ENCODE results near the gene ABAT. TPM values are rescaled to one million over a fixed set of nuclear protein-coding genes. Genes with fewer than 3 reads are reported as not detected.

ABAT gene
- total RNA-seq, 6 experiments from 2014 or later: 160 to 378 (median 305) TPM

- no peak overlapping the region for H3K4me3 ChIP-seq
- peak in 1 of 4 donors; percentile 30 for ATAC-seq
Measured at GRCh38 chr16:8725513-8726178, 51.2 kb downstream of the ABAT start.

DNA sequence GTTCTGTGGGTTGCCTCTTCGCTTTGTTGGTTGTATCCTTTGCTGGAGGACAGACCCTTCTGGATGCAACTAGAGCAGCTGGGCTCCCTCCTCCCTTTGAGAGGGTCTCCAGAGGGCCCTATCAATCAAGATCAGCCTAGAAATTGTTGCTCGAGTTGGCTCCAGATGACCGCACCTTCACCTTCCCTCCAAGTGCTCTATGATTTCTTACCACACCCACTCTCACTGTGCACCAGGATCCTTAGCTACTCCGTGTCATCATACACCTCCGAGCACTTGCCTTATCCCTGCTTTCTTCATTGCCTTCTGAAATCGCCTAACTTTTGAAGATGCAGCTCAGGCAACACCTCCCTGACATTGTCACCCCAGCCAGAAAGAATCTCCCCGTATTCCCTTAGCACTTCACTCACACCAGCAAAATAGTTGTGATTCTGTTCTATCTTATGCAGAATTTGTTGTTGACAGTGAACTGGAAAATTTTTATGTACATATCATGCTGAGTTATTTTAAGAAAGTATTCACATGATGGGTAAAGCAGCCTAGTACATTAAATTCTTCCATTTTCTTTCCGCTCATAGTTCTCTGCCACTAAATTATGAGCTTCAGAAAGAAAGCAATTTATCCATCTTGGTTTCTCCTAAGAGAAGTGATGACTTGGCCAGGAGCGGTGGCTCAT lies 52.9 kb downstream of the ABAT start:
- H3K9me3 ChIP-seq: no peaks in the 10 kb centered on the region
- intact Hi-C loops (cut with DNase I): loop anchor here in 1 of 2 donors (10.0 kb wide), 1 partner anchor 52 kb away; the partner anchor contains the start of gene ABAT
- no peak for DNase-seq
- no peak for ATAC-seq
- peaks cover 0 to 4% (median 0%) of the 10 kb centered on the region in 4 donors for H3K36me3 ChIP-seq
- no peak overlapping the region for H3K27ac ChIP-seq
- no peak overlapping the region for H3K4me3 ChIP-seq
- H3K4me1 ChIP-seq: peaks cover 0 to 23% (median 8%) of the 10 kb centered on the region in 4 donors
- WGBS (ENCODE audit: insufficient coverage, low coverage, low lambda C conversion rate, missing lambda C conversion rate): 86% methylated on average over 7 of the region's 9 CpGs
- TF ChIP-seq CTCF (IDR thresholded peaks at IDR 0.05) (no peak), POLR2A (IDR thresholded peaks at IDR 0.05) (no peak)
- H3K27me3 ChIP-seq: no peaks in the 10 kb centered on the region

More at GRCh38 chr16:8725513-8726178, 51.2 kb downstream of the ABAT start:
- DNase-seq: no peak
- intact Hi-C loops (cut with DNase I): loop anchor here in 1 of 2 donors (10.0 kb wide), 1 partner anchor 51 kb away; the partner anchor contains the start of gene ABAT
- H3K36me3 ChIP-seq: peaks cover 0 to 4% (median 0%) of the 10 kb centered on the region in 4 donors
- H3K27me3 ChIP-seq: no peaks in the 10 kb centered on the region
- H3K9me3 ChIP-seq: no peaks in the 10 kb centered on the region
- no peak for TF ChIP-seq CTCF (IDR thresholded peaks at IDR 0.05)
- TF ChIP-seq POLR2A (IDR thresholded peaks at IDR 0.05): no peak
- 47% methylated on average over 7 of the region's 7 CpGs for WGBS (ENCODE audit: insufficient coverage, low coverage, low lambda C conversion rate, missing lambda C conversion rate)
- peaks cover 0 to 15% (median 5%) of the 10 kb centered on the region in 4 donors for H3K4me1 ChIP-seq
- no peak overlapping the region for H3K27ac ChIP-seq

GRCh38 chr16:8727857-8728618 lies 53.6 kb downstream of the ABAT start:
- no peak for DNase-seq
- 73% methylated on average over 13 of the region's 13 CpGs for WGBS (ENCODE audit: insufficient coverage, low coverage, low lambda C conversion rate, missing lambda C conversion rate)

More at GRCh38 chr16:8727857-8728618, 53.6 kb downstream of the ABAT start:
- H3K36me3 ChIP-seq: peaks cover 0 to under 1% (median 0%) of the 10 kb centered on the region in 4 donors
- no peak overlapping the region for H3K4me3 ChIP-seq
- TF ChIP-seq POLR2A (IDR thresholded peaks at IDR 0.05): no peak
- TF ChIP-seq CTCF (IDR thresholded peaks at IDR 0.05): no peak
- H3K9me3 ChIP-seq: no peaks in the 10 kb centered on the region
- no peak for ATAC-seq
- no peak overlapping the region for H3K27ac ChIP-seq
- peaks cover 0 to 23% (median 8%) of the 10 kb centered on the region in 4 donors for H3K4me1 ChIP-seq
- intact Hi-C loops (cut with DNase I): loop anchor here in 1 of 2 donors (10.0 kb wide), 1 partner anchor 53 kb away; the partner anchor contains the start of gene ABAT
- H3K27me3 ChIP-seq: no peaks in the 10 kb centered on the region

Measured in right lobe of liver (tissue), 6 donors.